C4-2B (cell line): ENCODE measurements around the gene ITIH4.
A peak's percentile ranks its signal among the peaks of the same experiment; 100 is the strongest.

Experiments
- H3K27ac ChIP-seq: fragments of 450-650 bp; 2 replicates; pipeline ENCODE4 v1.5.1; 2017
- CTCF ChIP-seq: fragments of 450-650 bp; conservative IDR thresholded peaks from 2 replicates; pipeline ENCODE4 v1.5.1; 2017; ENCODE audit warnings: mild to moderate bottlenecking
- ZFX ChIP-seq: fragments of 450-650 bp; IDR thresholded peaks from 2 replicates; pipeline ENCODE4 v1.6.1; 2017

ITIH4 gene

GRCh38 chr3:52769786-52770455 lies 60.6 kb downstream of the ITIH4 start:
- TF ChIP-seq CTCF: no peak
- TF ChIP-seq ZFX: no peak
- peak overlapping the region; percentile 75 for H3K27ac ChIP-seq

DNA sequence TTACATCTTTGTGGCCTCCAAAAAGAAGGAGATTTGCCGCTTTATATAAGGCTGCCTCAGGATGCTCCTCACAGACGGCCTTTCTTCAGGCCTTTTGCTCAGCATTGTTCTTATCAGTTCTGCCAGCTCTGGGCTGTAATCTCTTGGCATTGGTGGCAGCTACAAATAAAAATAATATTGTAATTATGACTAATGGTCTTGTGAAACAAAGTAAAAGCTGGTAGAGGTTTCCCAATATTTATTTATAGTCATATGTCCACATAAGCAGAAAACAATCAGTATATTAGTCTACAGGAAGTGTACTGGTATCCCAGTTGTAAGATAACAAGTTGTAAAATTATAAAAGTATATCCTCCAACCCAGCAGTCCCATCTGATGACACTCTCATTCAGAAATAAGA lies 67.0 kb downstream of the ITIH4 start:
- TF ChIP-seq ZFX (no peak), CTCF (no peak)
- no peak overlapping the region for H3K27ac ChIP-seq
